SK-N-MC (cell line): ENCODE measurements around the gene FBXW9.

Experiments
- EZH2 ChIP-seq: fragments of 200-600 bp; sonication (generic); IDR thresholded peaks from one replicate; pipeline ENCODE4 v1.6.1; 2017; ENCODE audit warnings: antibody characterized with exemption
- FOXP2 ChIP-seq: optimal IDR thresholded peaks from 2 replicates; pipeline ENCODE3; 2011; ENCODE audit warnings: mild to moderate bottlenecking, moderate library complexity; ENCODE audit not compliant: insufficient read depth; ENCODE audit errors: extremely low read length, control extremely low read depth
- POLR2AphosphoS5 ChIP-seq: IDR thresholded peaks from 2 replicates; pipeline ENCODE4 v1.6.1; 2012; ENCODE audit warnings: mild to moderate bottlenecking, low read depth, low read length, borderline replicate concordance

DNA sequence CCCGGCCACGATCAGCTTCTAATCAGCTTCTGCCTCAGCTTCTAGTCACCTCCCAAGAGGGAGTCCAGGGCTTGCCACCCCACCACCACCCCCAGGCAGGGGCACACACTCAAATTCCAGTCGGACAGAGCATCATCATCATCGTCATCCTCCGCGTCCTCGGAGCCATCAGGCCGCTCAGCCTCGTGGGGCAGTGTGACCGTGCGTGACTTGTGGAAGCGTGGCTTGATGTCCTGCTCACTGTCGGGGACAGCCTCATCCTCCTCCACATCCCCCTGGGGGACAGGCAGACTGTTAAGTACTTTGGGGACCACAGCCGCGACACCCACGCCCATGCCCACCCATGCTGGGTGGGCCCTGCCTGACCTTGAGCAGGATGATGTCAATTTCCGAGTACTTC lies 14.8 kb upstream of the FBXW9 start:
- TF ChIP-seq EZH2 (no peak), POLR2AphosphoS5 (no peak), FOXP2 (no peak)
